HL-60 (cell line): ENCODE results near the gene CPNE2.

Experiments
- GABPA ChIP-seq: IDR thresholded peaks from 2 replicates; pipeline ENCODE4 v1.6.1; 2012; ENCODE audit warnings: low read depth
- POLR2AphosphoS5 ChIP-seq: IDR thresholded peaks from 2 replicates; pipeline ENCODE4 v1.6.1; 2012; ENCODE audit warnings: low read depth
- SPI1 ChIP-seq: IDR thresholded peaks from 2 replicates; pipeline ENCODE4 v1.6.1; 2012; ENCODE audit warnings: low read depth, mild to moderate bottlenecking, borderline replicate concordance
- TF ChIP-seq, protein P1 (sequence below): IDR thresholded peaks from one replicate; pipeline ENCODE4 v1.5.1; 2011; ENCODE audit warnings: low read length, control low read depth, inconsistent platforms; ENCODE audit not compliant: insufficient read depth
- TF ChIP-seq, protein P2 (sequence below): IDR thresholded peaks from 2 replicates; pipeline ENCODE4 v1.6.1; 2012; ENCODE audit warnings: low read depth; ENCODE audit not compliant: insufficient replicate concordance

DNA sequence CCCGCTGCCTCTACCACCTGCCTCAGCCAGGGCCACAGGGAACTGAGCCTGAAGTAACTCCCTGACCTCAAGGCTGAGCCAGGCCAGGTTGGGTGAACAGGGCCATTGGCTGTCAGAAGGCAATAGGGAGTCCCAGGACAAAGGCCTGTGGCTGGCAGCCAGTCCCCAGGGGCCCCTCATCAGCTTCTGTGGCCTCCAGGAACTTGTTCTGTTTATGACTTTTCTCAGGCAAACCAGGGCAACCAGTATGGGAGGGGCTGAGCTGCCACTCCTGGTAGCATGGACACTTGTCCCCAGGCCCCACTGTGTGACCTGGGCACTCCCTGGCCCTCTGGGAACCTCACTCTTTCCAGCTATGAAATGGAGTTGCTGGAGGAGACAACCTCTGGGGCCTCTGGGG is 40.1 kb downstream of the CPNE2 start:
- TF ChIP-seq, protein P1, sequence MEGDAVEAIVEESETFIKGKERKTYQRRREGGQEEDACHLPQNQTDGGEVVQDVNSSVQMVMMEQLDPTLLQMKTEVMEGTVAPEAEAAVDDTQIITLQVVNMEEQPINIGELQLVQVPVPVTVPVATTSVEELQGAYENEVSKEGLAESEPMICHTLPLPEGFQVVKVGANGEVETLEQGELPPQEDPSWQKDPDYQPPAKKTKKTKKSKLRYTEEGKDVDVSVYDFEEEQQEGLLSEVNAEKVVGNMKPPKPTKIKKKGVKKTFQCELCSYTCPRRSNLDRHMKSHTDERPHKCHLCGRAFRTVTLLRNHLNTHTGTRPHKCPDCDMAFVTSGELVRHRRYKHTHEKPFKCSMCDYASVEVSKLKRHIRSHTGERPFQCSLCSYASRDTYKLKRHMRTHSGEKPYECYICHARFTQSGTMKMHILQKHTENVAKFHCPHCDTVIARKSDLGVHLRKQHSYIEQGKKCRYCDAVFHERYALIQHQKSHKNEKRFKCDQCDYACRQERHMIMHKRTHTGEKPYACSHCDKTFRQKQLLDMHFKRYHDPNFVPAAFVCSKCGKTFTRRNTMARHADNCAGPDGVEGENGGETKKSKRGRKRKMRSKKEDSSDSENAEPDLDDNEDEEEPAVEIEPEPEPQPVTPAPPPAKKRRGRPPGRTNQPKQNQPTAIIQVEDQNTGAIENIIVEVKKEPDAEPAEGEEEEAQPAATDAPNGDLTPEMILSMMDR = no peak
- TF ChIP-seq POLR2AphosphoS5 = no peak
- TF ChIP-seq, protein P2, sequence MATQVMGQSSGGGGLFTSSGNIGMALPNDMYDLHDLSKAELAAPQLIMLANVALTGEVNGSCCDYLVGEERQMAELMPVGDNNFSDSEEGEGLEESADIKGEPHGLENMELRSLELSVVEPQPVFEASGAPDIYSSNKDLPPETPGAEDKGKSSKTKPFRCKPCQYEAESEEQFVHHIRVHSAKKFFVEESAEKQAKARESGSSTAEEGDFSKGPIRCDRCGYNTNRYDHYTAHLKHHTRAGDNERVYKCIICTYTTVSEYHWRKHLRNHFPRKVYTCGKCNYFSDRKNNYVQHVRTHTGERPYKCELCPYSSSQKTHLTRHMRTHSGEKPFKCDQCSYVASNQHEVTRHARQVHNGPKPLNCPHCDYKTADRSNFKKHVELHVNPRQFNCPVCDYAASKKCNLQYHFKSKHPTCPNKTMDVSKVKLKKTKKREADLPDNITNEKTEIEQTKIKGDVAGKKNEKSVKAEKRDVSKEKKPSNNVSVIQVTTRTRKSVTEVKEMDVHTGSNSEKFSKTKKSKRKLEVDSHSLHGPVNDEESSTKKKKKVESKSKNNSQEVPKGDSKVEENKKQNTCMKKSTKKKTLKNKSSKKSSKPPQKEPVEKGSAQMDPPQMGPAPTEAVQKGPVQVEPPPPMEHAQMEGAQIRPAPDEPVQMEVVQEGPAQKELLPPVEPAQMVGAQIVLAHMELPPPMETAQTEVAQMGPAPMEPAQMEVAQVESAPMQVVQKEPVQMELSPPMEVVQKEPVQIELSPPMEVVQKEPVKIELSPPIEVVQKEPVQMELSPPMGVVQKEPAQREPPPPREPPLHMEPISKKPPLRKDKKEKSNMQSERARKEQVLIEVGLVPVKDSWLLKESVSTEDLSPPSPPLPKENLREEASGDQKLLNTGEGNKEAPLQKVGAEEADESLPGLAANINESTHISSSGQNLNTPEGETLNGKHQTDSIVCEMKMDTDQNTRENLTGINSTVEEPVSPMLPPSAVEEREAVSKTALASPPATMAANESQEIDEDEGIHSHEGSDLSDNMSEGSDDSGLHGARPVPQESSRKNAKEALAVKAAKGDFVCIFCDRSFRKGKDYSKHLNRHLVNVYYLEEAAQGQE = no peak
- no peak for TF ChIP-seq GABPA
- TF ChIP-seq SPI1 = no peak
